HepG2 (cell line): Measurements from ENCODE around the gene RABGAP1L. TPM values are rescaled to one million over a fixed set of nuclear protein-coding genes. Genes with fewer than 3 reads are reported as not detected.
A peak's percentile ranks its signal among the peaks of the same experiment; 100 is the strongest.

Experiments
- ATAC-seq: fragments of 200-7000 bp; cut with Tn5 transposase; 3 replicates; pipeline ENCODE4 v1.9.1; 2020; ENCODE audit warnings: mild to moderate bottlenecking, moderate library complexity
- BruUV-seq: library from RNA; stranded (reverse); fragments of 400-500 nt; replicated peaks from 2 replicates; lab custom pipeline; 2021; lab: Mats Ljungman, UMichigan
- CTCF ChIA-PET: fragments of 300-600 bp; formaldehyde crosslinking; extraction: SDS; loops from one replicate; lab custom pipeline; 2021; ENCODE audit warnings: low total read pairs, inconsistent platforms, low intra/inter-chr PET ratio; lab: Yijun Ruan, JAX
- POLR2A ChIA-PET: fragments of 350-600 bp; sonication (Branson Sonifier 250); formaldehyde crosslinking; loops from one replicate; lab custom pipeline; 2020; ENCODE audit warnings: antibody characterized with exemption, inconsistent platforms; lab: Yijun Ruan, JAX
- DNase-seq: peaks from one replicate; pipeline ENCODE4 v3.0.0-alpha.2; 2015; ENCODE audit warnings: low spot score
- FAIRE-seq: peaks from 3 replicates; lab custom pipeline; 2011; peaks lifted over from hg19 to GRCh38; lab: Jason Lieb, UNC
- H2AFZ ChIP-seq: one replicate; pipeline ENCODE4 v1.6.1; 2011; ENCODE audit warnings: low read length, inconsistent platforms
- H3K27ac ChIP-seq: fragments of 300-600 bp; 3 replicates; pipeline ENCODE4 v1.8.0; 2011; ENCODE audit warnings: mixed run types, mild to moderate bottlenecking, mixed read lengths, low read length, inconsistent platforms; ENCODE audit not compliant: insufficient read depth; ENCODE audit errors: extremely low read length
- H3K27me3 ChIP-seq, 2 experiments: fragments of 200-600 bp in 1 of 2; 2 replicates in 1 of 2; 3 replicates in 1 of 2; pipeline versions ENCODE4 v1.6.0 to v1.8.0; 2011; ENCODE audit warnings: low read length in 2 of 2, mild to moderate bottlenecking in 2 of 2, moderate library complexity in 2 of 2, inconsistent platforms in 1 of 2; ENCODE audit not compliant: insufficient read depth in 2 of 2, control insufficient read depth in 1 of 2
- H3K36me3 ChIP-seq, 2 experiments: fragments of 200-600 bp in 1 of 2; replicated peaks in 1 of 2; 2 replicates in 1 of 2; 3 replicates in 1 of 2; pipeline versions ENCODE4 v1.5.1 to v1.8.0; 2011; ENCODE audit warnings: low read length in 2 of 2, inconsistent platforms in 1 of 2; ENCODE audit not compliant: insufficient read depth in 2 of 2, control insufficient read depth in 1 of 2
- H3K4me1 ChIP-seq: 2 replicates; pipeline ENCODE4 v1.5.1; 2012; ENCODE audit warnings: low read length, inconsistent platforms; ENCODE audit not compliant: insufficient read depth
- H3K4me2 ChIP-seq: 2 replicates; pipeline ENCODE4 v1.6.0; 2011; ENCODE audit warnings: low read depth, low read length, inconsistent platforms
- H3K4me3 ChIP-seq, 3 experiments: fragments of 200-600 bp in 1 of 3; sonication (generic), shearing (Covaris generic) in 1 of 3; replicated peaks in 1 of 3; 2 replicates each; pipeline ENCODE4 v1.5.1; 2011 to 2016; ENCODE audit warnings: low read length in 3 of 3, inconsistent platforms in 2 of 3, low read depth in 2 of 3, mild to moderate bottlenecking in 2 of 3, control low read depth in 1 of 3, mixed read lengths in 1 of 3; ENCODE audit not compliant: insufficient read depth in 1 of 3
- H3K79me2 ChIP-seq: one replicate; pipeline ENCODE4 v1.6.1; 2011; ENCODE audit warnings: low read length, inconsistent platforms; ENCODE audit not compliant: insufficient read depth
- H3K9ac ChIP-seq: 2 replicates; pipeline ENCODE4 v1.6.0; 2011; ENCODE audit warnings: mild to moderate bottlenecking, low read depth, low read length, inconsistent platforms; ENCODE audit not compliant: insufficient read depth
- H3K9me3 ChIP-seq: 2 replicates; pipeline ENCODE4 v1.5.1; 2012; ENCODE audit warnings: mild to moderate bottlenecking, low read length
- H4K20me1 ChIP-seq: 2 replicates; pipeline ENCODE4 v1.6.0; 2011; ENCODE audit warnings: inconsistent platforms, mild to moderate bottlenecking, low read length, moderate library complexity; ENCODE audit not compliant: insufficient read depth
- CBX2 ChIP-seq, 2 experiments: fragments of 200-600 bp in 1 of 2; sonication (generic); formaldehyde crosslinking in 1 of 2; IDR thresholded peaks; 2 replicates each; pipeline versions ENCODE4 v1.7.0 to v1.8.1; 2018 to 2022; ENCODE audit warnings: low read depth in 2 of 2, low read length in 1 of 2, mild to moderate bottlenecking in 1 of 2, missing genetic modification reagents in 1 of 2
- HCFC1 ChIP-seq: fragments of 150-350 bp; IDR thresholded peaks from 2 replicates; pipeline ENCODE4 v1.6.1; 2014; ENCODE audit warnings: low read depth, low read length
- KMT2A ChIP-seq: sonication (generic); formaldehyde crosslinking; IDR thresholded peaks from 2 replicates; pipeline ENCODE4 v1.4.0; 2020; ENCODE audit warnings: missing genetic modification reagents
- MBD4 ChIP-seq: IDR thresholded peaks from 2 replicates; pipeline ENCODE4 v1.6.1; 2012; ENCODE audit warnings: low read length, inconsistent platforms, borderline replicate concordance
- MEIS1 ChIP-seq: sonication (generic); formaldehyde crosslinking; IDR thresholded peaks from 2 replicates; pipeline ENCODE4 v1.9.0; 2021; ENCODE audit warnings: mild to moderate bottlenecking, missing genetic modification reagents, moderate library complexity, borderline replicate concordance
- NFATC3 ChIP-seq: sonication (generic); formaldehyde crosslinking; IDR thresholded peaks from 2 replicates; pipeline ENCODE4 v1.5.1; 2020; ENCODE audit warnings: mild to moderate bottlenecking, missing genetic modification reagents
- RARA ChIP-seq: IDR thresholded peaks from 2 replicates; pipeline ENCODE4 v1.6.1; 2016; ENCODE audit warnings: missing genetic modification reagents, missing compliant biosample characterization
- TARDBP ChIP-seq: sonication (generic); formaldehyde crosslinking; IDR thresholded peaks from 2 replicates; pipeline ENCODE4 v1.8.0; 2022; ENCODE audit warnings: mild to moderate bottlenecking, missing genetic modification reagents
- ZFAT ChIP-seq: sonication (generic); formaldehyde crosslinking; conservative IDR thresholded peaks from 2 replicates; pipeline ENCODE4 v1.8.1; 2023; ENCODE audit warnings: missing genetic modification reagents, inconsistent platforms
- ZFP1 ChIP-seq: IDR thresholded peaks from 2 replicates; pipeline ENCODE4 v1.6.1; 2016
- ZMAT3 ChIP-seq: sonication (generic); formaldehyde crosslinking; conservative IDR thresholded peaks from 2 replicates; pipeline ENCODE4 v1.7.0; 2021; ENCODE audit warnings: missing genetic modification reagents
- ZNF207 ChIP-seq: fragments of 450-650 bp; IDR thresholded peaks from 2 replicates; pipeline ENCODE4 v1.6.1; 2016; ENCODE audit warnings: antibody characterized with exemption, borderline replicate concordance
- ZNF432 ChIP-seq: sonication (generic); formaldehyde crosslinking; IDR thresholded peaks from 2 replicates; pipeline ENCODE4 v1.5.0; 2020; ENCODE audit warnings: missing genetic modification reagents, mild to moderate bottlenecking, borderline replicate concordance
- ZNF605 ChIP-seq: sonication (generic); formaldehyde crosslinking; IDR thresholded peaks from 2 replicates; pipeline ENCODE4 v1.8.0; 2022; ENCODE audit warnings: mild to moderate bottlenecking, missing genetic modification reagents
- WGBS: methylation state at CpG from one replicate; pipeline ENCODE4 v1.1.6; 2017; ENCODE audit warnings: low lambda C conversion rate; 5-methylcytosine and 5-hydroxymethylcytosine counted together
- in situ Hi-C: cut with HindIII; loops from 2 replicates; pipeline ENCODE4 v1.10.0; 2017; ENCODE audit warnings: low pct_unique_long_range_greater_than_20kb; ENCODE audit not compliant: extremely low pct_ligation_motif_present
- intact Hi-C: fragments of 100-400 bp; cut with micrococcal nuclease; formaldehyde crosslinking; loops from one replicate; pipeline ENCODE4 v1.10.0; 2022; ENCODE audit not compliant: unreplicated experiment
- polyA plus RNA-seq, 8 experiments: library from polyadenylated mRNA; depleted of rRNA in 3 of 8; stranded (reverse) in 7 of 8; unstranded in 1 of 8; fragments of >200 nt; fragmentation: Illumina TruSeq in 4 of 8; extraction: Trizol in 4 of 8; gene quantifications; 2 replicates each; pipeline versions ENCODE4 v1.2.1 to v1.2.3, GENCODE V29; 2011 to 2016; ENCODE audit warnings: low read depth in 4 of 8, missing spikeins in 1 of 8, mixed read lengths in 1 of 8; ENCODE audit not compliant: insufficient read depth in 1 of 8
- total RNA-seq, 5 experiments: library from RNA; depleted of rRNA; stranded (reverse); fragments of >200 nt; fragmentation: Illumina TruSeq; extraction: Trizol; gene quantifications; 2 replicates each; pipeline ENCODE4 v1.2.3, GENCODE V29; 2016; ENCODE audit warnings: low read depth in 1 of 5
- TF ChIP-seq, protein P1 (sequence below): IDR thresholded peaks from 2 replicates; pipeline ENCODE4 v1.6.1; 2016; ENCODE audit warnings: low read depth, missing genetic modification reagents, missing compliant biosample characterization
- TF ChIP-seq, protein P2 (sequence below): sonication (generic); formaldehyde crosslinking; IDR thresholded peaks from 2 replicates; pipeline ENCODE4 v1.4.0; 2020; ENCODE audit warnings: mild to moderate bottlenecking, missing genetic modification reagents

The RABGAP1L gene
- total and polyA plus RNA-seq, 2 of the 13 experiments (the other 11 are each of a cell fraction or from before 2014, with no cell fraction given), result 7.9 to 22.6 TPM

DNA sequence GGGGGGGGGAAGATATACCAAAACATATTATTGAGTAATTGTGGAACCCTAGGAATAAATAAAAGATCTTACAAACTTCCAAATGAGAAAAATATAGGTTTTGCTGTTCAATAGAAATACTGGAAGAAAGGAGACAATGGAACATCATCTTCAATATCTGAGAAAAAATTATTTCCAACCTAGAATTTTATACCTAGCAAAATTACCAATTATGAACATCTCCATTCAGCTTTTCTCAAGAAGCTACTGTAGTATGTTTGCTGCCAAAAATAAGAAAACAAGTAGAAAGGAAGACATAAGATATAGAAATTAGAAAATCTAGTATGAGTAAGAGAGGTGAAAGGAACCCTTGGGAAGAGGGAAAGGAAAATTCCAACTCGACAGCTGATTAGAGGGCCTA lies 372.4 kb downstream of the RABGAP1L start:
- Histone ChIP-seq H3K9me3 (peaks cover 15% of the 10 kb centered on the region), H3K79me2 (no peaks in the 10 kb centered on the region), H3K27me3 (no peaks in the 10 kb centered on the region), H3K27ac (no peak overlapping the region), H3K36me3 (no peaks in the 10 kb centered on the region), H3K4me1 (no peaks in the 10 kb centered on the region)
- TF ChIP-seq ZNF207 (no peak), MBD4 (no peak), ZMAT3 (CRISPR knock-in tag) (no peak), KMT2A (CRISPR knock-in tag) (no peak), ZFP1 (peak; percentile 43; the same call in 1 of the 2 replicates), ZNF432 (CRISPR knock-in tag) (no peak), RARA (CRISPR knock-in tag) (no peak), MEIS1 (no peak)
- TF ChIP-seq, all 625 proteins: peak for 1
- WGBS, result 95% methylated on average over 1 of the region's 1 CpG
- in situ Hi-C loops, result no loop called here
- H3K4me2 ChIP-seq, result no peak overlapping the region
- no peak overlapping the region for H3K9ac ChIP-seq
- intact Hi-C loops, result no loop called here
- ChIA-PET CTCF (no interaction called here), POLR2A (no interaction called here)
- FAIRE-seq, result no peak
- H2AFZ ChIP-seq, result no peak overlapping the region
- no peak for DNase-seq
- no peaks in the 10 kb centered on the region for H4K20me1 ChIP-seq
- no peak for ATAC-seq
- no peak overlapping the region for H3K4me3 ChIP-seq
- no TSS peak for BruUV-seq

DNA sequence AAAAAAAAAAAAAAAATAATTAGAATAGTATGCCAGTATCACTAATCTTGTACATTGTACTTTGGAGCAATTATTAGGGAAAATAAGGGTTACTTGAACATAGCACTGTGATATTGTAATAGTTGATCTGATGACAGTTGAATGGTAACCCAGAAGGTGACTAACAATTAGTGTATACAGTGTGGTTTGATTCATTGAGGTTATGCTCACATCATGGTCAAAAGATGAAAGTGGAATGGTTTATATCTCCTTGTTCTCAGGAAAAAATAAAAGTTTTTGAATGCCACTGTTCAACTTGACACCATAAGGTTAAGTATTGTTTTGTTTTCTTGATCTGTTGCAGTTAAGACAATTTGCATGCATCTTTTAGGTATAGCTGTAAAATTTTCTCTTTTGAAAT lies 375.5 kb downstream of the RABGAP1L start:
- POLR2A ChIA-PET, result no interaction called here
- no TSS peak for BruUV-seq
- no peak overlapping the region for H3K4me3 ChIP-seq
- H3K36me3 ChIP-seq, result no peaks in the 10 kb centered on the region
- H3K27ac ChIP-seq, result no peak overlapping the region
- in situ Hi-C loops (no loop called here), intact Hi-C loops (no loop called here)
- no peak overlapping the region for H3K4me2 ChIP-seq
- ATAC-seq (no peak), DNase-seq (no peak), FAIRE-seq (no peak)
- no peak overlapping the region for H2AFZ ChIP-seq
- no peaks in the 10 kb centered on the region for H3K79me2 ChIP-seq
- no peaks in the 10 kb centered on the region for H3K4me1 ChIP-seq
- peaks cover 15% of the 10 kb centered on the region for H3K9me3 ChIP-seq
- CTCF ChIA-PET, result no interaction called here
- no peak overlapping the region for H3K9ac ChIP-seq
- H4K20me1 ChIP-seq, result no peaks in the 10 kb centered on the region
- H3K27me3 ChIP-seq, result no peaks in the 10 kb centered on the region
- TF ChIP-seq TARDBP (CRISPR knock-in tag), result no peak
- no peak for TF ChIP-seq ZNF605 (CRISPR knock-in tag)
- TF ChIP-seq, protein P1, sequence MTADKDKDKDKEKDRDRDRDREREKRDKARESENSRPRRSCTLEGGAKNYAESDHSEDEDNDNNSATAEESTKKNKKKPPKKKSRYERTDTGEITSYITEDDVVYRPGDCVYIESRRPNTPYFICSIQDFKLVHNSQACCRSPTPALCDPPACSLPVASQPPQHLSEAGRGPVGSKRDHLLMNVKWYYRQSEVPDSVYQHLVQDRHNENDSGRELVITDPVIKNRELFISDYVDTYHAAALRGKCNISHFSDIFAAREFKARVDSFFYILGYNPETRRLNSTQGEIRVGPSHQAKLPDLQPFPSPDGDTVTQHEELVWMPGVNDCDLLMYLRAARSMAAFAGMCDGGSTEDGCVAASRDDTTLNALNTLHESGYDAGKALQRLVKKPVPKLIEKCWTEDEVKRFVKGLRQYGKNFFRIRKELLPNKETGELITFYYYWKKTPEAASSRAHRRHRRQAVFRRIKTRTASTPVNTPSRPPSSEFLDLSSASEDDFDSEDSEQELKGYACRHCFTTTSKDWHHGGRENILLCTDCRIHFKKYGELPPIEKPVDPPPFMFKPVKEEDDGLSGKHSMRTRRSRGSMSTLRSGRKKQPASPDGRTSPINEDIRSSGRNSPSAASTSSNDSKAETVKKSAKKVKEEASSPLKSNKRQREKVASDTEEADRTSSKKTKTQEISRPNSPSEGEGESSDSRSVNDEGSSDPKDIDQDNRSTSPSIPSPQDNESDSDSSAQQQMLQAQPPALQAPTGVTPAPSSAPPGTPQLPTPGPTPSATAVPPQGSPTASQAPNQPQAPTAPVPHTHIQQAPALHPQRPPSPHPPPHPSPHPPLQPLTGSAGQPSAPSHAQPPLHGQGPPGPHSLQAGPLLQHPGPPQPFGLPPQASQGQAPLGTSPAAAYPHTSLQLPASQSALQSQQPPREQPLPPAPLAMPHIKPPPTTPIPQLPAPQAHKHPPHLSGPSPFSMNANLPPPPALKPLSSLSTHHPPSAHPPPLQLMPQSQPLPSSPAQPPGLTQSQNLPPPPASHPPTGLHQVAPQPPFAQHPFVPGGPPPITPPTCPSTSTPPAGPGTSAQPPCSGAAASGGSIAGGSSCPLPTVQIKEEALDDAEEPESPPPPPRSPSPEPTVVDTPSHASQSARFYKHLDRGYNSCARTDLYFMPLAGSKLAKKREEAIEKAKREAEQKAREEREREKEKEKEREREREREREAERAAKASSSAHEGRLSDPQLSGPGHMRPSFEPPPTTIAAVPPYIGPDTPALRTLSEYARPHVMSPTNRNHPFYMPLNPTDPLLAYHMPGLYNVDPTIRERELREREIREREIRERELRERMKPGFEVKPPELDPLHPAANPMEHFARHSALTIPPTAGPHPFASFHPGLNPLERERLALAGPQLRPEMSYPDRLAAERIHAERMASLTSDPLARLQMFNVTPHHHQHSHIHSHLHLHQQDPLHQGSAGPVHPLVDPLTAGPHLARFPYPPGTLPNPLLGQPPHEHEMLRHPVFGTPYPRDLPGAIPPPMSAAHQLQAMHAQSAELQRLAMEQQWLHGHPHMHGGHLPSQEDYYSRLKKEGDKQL, result no peak
- TF ChIP-seq HCFC1, result no peak
- TF ChIP-seq CBX2 (IDR thresholded peaks at IDR 0.05; ENCODE audit: low read depth, low read length), result no peak
- TF ChIP-seq CBX2 (CRISPR knock-in tag; IDR thresholded peaks at IDR 0.05; ENCODE audit: low read depth), result no peak
- no peak for TF ChIP-seq NFATC3
- no peak for TF ChIP-seq ZFAT (CRISPR knock-in tag)
- TF ChIP-seq, protein P2, sequence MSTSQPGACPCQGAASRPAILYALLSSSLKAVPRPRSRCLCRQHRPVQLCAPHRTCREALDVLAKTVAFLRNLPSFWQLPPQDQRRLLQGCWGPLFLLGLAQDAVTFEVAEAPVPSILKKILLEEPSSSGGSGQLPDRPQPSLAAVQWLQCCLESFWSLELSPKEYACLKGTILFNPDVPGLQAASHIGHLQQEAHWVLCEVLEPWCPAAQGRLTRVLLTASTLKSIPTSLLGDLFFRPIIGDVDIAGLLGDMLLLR, result no peak
